GM21528 (cell line): ENCODE results near the gene ANKIB1.
"Not testable (repeated sequence)": the region's sequence is repeated elsewhere in the genome, so short reads cannot be mapped to it uniquely, and the experiment has no call there.

ENCODE experiments used
- ATAC-seq: cut with Tn5 transposase; IDR thresholded peaks from one replicate; pipeline ENCODE4 v1.9.1; 2021; ENCODE audit warnings: mild to moderate bottlenecking, moderate library complexity; ENCODE audit not compliant: unreplicated experiment, low FRiP score

The ANKIB1 gene

DNA sequence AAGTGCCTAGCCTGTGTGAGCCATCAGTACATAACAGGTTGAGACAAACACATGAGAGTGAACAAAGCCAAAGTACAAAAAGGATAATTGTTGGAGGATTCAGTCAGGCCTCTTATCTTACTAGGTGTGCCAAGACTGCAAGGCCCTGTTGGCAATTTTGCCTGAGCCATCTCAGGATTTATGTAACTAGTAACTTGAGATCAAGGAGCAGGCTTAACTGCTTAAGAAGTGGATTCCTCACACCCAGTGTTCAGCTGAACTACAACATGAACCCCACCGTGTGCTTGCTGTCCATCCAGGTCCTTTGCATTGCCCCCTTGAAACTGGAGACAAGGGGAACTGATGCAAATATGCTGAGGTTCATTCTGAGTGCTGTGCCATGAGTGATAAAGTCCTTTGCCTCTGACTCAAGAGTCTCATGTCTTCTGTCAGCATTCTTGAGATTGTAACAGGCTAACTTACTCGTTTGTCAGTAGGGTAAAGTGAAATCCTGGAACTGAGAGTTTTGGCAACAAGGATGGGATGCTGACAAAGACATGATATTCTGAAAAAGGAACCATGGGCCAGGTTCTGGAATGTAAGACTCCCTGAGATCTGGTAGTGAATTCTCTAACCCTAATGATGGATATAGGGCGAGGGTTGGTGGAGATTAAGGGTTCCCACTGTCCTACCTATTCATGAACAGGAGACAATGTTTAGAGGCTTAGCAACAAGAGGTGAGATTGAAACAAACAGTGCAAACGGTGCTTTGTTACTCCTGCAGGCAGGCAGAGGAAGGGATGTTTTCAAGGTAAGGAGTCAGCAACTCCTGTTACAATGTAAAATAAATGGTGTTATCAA, 157.4 kb downstream of the ANKIB1 start:
- no peak for ATAC-seq

DNA sequence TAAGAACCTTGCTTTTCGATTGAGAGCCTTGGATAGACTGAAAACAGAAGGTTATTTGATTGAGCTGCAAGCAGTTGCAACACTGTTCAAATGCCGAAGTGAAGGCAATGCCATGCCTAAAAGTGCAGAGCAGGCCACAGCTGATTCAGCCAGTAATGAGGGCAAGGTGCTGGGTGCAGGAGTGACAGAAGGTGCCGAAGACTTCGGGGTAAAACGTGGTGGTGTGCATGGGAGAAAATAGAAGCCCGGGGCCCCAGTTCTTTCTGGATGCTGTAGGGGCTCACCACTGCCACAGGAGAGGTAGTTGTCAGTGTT, 157.9 kb downstream of the ANKIB1 start:
- ATAC-seq = no peak

DNA sequence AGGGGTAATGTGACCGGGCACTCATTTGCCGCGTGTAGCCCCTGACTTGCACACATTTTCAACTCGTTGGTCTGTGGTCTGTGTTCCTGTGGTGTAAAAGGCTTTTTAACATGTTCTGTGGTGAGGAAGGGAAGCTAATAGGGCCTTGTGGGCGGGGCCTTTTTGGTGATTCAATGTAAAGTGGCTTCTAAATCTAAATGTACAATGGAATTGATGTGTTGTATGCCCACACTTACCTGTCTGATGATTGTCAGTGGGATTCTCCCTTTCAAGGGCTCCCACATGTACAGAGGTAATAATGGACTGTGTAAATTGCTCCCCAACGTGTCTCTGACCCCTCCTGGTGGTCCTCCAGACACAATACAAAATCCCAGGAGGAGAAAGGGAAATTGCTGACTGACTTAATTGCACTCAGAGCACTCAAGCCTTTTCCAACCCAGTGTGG, 158.4 kb downstream of the ANKIB1 start:
- ATAC-seq = no peak

DNA sequence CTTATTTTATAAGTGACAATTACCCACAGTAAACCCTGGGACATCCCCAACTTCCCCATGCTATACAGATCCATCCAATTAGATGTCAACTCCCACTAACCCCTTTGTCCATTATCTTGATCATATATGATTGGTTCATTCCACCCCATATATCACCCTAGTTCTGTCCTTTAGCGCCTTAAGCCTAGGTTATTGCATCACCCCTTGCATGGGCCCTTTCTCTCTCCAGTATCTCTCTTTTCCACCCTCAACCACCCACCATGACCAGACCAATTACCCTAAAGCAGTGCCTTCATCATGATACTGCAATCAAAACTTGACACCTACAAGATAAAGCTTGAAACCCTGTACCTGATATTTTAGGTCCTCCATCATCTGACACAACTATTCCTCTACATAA, 163.6 kb downstream of the ANKIB1 start:
- ATAC-seq = no peak

DNA sequence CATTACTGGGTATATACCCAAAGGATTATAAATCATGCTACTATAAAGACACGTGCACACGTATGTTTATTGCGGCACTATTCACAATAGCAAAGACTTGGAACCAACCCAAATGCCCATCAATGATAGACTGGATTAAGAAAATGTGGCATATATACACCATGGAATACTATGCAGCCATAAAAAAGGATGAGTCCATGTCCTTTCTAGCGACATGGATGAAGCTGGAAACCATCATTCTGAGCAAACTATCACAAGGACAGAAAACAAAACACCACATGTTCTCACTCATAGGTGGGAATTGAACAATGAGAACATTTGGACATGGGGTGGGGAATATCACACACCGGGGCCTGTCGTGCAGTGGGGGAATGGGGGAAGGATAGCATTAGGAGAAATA, 164.4 kb downstream of the ANKIB1 start:
- not testable (repeated sequence) for ATAC-seq

DNA sequence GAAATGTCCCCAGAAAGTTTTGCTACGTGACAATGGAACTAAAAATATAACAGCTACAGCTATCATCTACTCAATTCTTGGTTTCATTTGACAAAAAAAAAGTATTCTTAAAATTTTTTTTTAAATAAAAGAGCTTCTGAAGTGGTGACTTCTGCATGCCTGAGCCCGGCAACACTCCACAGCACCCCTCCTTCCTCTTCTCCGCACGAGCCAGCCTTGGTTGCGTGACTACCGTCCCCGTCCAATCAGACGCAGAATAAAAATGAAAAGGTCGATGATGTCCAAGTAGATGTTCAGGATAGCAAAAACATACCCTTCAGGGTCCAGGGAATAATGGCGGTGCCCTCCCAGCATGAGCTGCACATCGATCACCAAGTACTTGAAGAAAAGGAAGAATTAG, 167.0 kb downstream of the ANKIB1 start:
- no peak for ATAC-seq

DNA sequence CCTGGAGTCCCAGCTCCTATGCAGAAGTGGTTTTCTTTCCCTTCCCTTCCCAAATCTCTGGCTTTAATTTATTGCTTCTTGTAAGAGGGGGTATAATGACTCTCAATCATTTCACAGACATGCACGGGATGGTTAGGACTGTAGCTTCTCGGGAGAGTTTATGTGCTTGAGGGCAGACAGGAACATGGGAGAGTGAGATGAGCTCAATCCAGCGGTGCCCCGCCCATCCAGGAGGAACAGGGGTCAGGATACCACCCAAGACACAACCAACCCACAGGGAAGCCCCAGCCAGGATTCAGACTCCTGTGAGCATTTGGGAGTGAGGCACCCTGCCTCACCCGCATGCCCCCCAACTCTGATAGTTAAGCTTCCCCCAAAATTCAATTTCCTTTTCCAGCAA, 167.8 kb downstream of the ANKIB1 start:
- no peak for ATAC-seq

DNA sequence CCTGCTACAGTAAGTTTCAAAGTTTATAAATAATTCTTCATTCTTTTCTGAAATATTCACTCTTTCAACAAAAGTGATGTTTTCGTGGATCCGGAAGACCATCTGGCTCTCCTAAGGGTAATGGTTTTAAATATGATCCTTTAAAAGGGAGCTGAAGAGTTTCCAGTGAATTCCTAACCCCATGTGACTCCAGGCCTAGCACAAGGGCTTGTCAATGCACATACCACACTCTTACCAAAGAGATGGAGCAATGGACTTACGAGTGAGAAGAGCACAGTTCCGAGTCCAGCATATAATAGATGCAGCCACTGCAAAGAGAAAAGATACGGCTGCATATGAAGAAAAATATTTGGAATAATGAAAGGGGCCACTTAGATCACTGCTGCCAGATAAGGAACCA, 169.5 kb downstream of the ANKIB1 start:
- ATAC-seq = no peak

DNA sequence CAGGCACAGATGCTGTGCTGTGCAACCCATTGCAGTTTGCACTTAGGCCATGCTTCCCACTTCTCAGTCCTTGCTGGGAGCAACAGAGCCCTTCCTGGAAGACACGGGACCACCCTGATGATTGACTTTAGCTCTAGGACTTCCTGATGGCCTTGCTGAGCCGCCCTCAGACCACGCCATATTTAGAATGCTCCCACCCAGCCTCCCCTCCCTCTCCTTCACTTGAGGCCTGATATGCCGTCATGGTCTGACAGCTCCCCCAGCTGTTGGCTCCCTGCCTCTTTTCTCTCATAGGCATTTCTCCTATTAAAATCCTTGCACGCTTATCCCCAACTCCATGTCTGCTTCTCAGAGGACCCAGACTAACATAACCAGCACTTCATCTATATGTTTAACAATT, 172.1 kb downstream of the ANKIB1 start:
- ATAC-seq = no peak

DNA sequence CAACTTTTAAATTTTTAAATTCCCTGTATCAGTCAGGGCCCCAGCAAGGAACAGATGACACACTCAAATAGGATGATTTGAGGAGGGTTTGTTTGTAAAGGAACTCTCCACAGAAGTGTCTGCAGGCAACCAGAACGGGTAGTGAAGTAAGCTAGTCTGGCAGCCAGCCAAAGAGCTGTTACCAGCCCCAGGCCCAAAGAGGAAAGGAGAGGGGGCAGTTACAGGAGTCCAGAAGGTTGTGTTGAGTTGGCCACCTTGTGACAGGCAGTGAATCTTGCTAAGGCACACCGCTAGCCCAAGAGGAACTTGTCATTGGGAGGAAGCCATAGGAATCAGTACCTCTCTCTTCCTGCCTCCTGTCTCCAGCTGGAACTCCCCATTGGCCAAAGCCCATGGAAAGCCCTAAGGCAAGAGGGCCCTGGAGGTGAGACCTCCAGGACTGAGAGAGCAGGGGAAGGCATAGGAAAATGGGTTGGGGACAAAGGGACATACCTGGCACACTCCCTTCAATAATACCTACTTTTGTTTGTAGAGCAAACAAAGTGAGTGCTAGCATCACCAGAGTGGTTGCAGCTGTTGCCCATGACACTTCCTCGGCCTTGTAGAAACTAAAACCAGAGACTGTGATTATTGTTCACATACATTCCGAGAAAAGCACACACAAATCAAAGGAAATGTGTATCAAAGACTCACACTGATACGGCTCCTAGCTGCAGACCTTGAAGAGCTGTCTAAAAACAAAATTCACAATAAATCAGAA, 176.1 kb downstream of the ANKIB1 start:
- ATAC-seq = no peak

DNA sequence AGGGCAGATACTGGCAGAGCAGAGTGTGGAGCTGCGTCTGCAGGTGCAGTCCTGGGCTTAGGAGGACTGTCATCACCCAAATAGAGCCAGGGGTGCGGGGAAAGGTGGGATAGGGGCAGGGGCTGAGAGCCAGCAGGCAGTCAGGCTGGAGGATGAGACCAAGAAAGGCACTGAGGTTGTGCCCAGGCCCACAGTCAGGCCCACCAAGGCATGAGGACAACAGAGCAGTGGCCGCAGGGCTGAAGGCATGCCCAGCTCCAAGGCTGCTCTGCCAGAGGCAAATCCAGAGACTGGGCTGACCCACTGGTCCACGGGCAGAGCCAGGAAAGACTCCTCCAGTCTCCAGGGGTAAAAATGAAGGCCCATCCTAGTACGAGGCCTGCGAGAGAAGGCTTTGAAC, 177.2 kb downstream of the ANKIB1 start:
- no peak for ATAC-seq

DNA sequence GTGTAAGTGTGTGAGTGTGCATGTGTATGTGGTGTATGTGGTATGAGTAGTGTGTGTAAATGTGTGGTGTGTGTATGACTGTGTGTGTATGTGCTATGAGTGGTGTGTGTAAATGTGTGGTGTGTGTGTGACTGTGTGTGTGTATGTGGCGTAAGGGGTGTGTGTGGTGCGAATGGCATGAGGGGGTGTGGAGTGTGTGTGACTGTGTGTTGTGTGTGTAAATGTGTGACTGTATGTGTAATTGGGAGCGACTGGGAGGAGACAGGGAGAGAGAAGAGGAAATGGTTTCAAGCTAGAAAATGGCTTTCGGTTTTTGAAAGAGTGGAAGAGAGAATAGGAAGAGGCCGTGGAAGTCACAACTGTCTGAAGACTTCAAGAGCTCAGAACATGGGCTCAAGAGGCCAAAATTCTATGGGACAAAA, 177.9 kb downstream of the ANKIB1 start:
- ATAC-seq = no peak

DNA sequence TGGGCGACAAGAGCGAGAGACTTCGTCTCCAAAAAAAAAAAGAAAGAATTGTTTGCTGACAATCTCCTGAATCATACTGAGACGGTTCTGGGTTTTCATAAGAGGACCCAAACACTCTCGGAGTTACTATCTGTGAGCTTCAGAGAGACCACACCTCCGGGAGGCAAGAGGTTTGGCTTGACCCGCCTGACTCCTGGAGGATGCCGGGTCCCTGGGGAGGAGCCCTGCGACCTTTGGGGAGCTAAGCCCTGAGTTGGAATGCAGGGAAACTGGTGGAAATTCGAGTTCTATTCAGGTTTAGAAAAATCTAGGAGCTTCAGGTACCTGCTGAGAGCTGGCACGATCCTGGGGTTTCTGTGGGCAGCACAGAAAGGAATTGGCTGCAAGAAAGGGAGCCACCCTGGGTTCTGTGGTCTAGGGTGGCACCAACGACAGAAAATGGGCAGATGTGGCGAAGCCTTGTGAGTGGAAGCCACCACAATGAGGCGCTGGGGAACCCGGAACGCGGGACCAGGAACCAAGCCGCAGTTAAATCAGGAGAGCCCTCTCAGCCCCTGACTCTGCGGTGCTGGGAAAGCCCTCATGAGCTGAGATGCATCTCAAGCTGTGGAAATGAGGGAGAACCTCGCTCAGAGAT, 179.7 kb downstream of the ANKIB1 start:
- no peak for ATAC-seq

DNA sequence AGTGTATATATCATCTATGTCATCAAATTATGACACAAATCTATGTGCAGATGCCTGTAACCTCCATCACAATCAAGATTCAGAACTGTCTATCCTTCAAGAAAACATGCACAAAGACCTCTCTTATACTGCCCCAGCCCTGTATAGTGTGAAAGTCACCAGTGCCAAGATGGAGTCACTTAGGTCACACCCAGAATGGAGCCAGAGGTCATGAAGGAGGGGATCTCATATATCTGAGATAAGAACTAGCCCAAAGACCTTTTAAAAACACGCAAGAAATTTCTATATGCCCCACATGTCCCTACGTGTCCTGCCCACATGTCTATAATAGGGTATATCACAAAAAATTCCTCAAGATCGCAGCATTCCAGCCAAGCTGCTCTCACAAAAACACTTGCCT, 181.4 kb downstream of the ANKIB1 start:
- no peak for ATAC-seq

DNA sequence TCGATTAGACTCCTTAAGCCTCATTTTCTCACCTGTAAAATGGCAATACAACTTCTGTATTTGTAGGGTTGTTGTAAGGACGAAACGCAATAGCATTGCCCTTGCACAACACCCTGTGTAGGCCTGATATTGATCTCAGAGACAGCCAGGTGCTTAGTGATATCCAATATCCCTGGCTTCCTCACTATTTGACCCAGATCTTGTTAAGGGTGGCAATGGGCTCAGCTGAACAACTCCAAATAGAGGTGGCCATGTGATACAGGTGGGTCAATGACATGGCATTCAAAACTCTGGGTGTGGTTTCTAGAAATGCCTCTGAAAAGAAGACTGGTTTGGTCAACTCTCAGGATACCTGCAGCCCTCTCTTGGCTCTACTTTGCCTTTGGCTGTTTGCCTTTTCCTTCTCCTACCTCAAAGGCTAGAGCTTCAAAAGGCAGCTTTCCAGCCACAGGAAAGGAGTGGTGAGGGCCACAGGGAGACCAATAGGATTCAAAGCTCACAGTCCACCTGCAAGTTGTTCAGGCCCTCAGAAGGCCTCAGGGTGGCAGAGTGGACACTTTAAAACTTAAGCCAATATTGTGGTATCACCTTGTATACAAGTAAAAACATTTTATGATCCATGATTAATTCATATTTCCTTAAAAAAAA, 186.6 kb downstream of the ANKIB1 start:
- ATAC-seq = no peak

DNA sequence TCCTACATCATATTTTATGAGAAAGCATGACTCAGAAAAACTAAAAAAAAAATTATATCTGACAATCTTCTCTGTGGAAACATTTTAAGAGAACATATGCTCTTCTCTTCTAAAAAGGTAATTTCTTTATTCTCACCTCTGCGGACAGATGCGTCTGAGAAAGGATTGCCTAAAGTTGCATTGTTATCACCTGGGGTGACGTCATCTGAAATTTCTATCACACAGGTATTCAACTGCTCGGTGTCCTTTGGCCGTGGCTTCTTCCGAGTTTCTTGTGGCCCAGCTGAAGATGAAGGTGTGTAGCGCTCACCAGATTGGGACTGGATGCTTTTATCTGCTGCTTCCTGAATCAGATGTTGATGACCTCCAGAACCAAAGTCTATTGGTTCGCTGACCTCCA, 187.2 kb downstream of the ANKIB1 start:
- no peak for ATAC-seq

DNA sequence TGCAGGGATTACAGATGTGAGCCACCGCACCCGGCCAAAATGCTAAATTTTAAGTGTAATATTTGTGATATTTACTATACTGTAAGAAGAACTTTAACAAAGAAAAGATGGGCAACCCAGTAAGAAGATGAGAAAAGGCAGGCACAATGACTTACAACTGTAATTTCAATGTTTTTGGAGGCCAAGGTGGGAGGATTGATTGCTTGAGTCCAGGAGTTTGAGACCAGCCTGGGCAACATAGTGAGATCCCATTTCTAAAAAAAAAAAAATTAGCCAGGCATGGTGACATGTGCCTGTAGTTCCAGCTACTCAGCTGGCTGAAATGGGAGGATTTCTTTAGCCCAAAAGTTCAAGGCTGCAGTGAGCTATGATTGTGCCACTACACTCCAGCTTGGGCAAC, 189.8 kb downstream of the ANKIB1 start:
- ATAC-seq = no peak

DNA sequence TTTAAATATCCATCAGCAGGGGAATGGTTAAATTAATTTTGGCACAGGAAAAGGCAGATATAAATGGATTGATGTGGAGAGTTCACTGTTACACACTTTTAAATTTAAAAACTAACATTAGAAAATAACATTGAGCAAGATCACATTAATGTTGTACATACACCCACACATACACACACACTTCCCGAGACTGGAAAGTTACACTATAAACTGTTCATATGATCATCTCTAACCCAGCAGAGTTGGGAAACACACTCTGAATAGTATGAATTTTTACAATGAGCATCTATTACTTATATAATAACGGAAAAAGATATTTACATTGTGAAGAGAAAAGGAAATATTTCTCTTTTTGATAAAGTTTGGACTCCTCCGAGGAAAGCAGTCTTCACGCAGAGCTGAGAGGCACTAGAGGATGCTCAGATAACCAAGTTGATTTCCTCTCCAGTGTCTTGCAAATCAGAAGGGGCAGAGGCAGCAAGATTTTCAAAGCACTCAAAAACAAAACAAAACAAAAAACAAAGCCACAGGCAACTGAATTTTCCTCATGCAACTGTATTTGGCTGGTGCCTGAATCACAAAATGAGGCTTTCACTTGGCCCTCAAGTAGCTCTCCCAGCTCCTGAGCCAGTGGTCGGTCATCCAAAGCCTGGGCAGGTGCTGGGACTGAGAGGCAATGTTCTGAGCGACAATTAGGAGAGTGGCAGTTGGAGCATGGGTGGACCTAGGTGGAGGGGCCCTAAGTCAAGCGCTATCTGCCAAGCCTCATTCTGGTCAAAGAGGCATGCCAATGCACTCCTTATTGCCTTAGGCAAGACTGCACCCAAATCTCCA, 191.1 kb downstream of the ANKIB1 start:
- no peak for ATAC-seq

DNA sequence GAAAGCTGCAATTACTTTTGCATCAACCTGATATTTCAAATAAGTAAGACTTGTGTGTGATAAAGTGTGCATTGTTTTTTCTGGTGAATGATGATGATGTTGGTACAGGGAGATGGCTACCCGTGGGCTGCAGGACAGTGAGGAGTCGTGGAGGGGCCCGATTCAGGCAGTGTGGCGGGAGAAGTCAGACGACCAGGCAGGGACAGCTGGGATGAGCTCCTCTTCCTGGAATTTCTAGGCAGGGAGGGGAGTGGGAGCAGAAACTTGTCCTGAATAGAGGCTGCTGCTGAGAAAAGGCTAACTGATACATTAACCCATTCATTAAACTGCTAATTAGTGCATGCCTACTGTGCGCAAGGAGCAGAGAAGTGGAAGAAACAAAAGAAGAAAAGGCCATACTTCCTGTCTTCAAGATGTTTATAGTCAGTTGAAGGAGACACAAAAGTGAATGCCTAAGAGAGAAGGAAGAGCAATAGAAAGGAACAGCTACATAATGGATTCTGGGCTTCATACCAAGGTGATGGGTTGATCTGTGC, 192.2 kb downstream of the ANKIB1 start:
- ATAC-seq = no peak

DNA sequence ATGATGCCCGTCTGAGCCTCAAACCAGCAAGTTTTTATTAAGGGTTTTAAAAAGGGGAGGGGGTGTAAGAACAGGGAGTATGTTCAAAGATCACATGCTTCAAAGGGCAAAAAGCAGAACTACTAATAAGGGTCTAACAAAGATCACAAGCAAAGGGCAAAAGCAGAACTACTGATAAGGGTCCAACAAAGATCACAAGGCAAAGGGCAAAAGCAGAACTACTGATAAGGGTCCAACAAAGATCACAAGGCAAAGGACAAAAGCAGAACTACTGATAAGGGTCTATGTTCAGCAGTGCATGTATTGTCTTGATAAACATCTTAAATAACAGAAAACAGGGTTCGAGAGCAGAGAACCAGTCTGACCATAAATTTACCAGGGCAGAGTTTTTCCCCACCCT, 196.9 kb downstream of the ANKIB1 start:
- not testable (repeated sequence) for ATAC-seq
